ENCODE results near the gene DPPA5. TPM values are rescaled to one million over a fixed set of nuclear protein-coding genes. Genes with fewer than 3 reads are reported as not detected.

The DPPA5 gene
- total RNA-seq, 1 donor: not detected

DNA sequence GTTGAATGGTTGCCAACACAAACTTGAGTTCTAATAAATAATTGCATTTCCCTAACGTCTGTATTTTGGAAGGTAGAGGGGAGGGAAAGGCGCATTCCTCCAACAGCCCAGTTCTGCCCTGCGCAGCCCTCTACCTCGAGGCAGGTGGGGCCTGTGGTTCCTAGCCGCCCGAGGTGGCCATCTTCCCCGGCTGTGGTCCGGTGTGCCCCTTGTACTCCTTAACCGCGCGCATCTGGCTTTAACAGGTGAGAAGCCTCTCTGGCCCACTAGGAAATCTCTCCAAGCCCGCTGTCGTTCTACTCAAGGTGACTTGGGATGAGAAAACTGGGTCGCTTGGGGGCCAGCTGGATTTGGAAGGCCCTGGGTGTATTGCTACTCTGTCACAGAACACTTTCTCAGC, 10.0 kb upstream of the DPPA5 start:
- no peak overlapping the region for H3K4me3 ChIP-seq (ENCODE audit: low read depth, low read length)
- TF ChIP-seq, protein P1, sequence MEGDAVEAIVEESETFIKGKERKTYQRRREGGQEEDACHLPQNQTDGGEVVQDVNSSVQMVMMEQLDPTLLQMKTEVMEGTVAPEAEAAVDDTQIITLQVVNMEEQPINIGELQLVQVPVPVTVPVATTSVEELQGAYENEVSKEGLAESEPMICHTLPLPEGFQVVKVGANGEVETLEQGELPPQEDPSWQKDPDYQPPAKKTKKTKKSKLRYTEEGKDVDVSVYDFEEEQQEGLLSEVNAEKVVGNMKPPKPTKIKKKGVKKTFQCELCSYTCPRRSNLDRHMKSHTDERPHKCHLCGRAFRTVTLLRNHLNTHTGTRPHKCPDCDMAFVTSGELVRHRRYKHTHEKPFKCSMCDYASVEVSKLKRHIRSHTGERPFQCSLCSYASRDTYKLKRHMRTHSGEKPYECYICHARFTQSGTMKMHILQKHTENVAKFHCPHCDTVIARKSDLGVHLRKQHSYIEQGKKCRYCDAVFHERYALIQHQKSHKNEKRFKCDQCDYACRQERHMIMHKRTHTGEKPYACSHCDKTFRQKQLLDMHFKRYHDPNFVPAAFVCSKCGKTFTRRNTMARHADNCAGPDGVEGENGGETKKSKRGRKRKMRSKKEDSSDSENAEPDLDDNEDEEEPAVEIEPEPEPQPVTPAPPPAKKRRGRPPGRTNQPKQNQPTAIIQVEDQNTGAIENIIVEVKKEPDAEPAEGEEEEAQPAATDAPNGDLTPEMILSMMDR (IDR thresholded peaks at IDR 0.05; ENCODE audit: insufficient read depth, low read length): no peak
- DNase-seq (ENCODE audit: low read depth): no peak

DNA sequence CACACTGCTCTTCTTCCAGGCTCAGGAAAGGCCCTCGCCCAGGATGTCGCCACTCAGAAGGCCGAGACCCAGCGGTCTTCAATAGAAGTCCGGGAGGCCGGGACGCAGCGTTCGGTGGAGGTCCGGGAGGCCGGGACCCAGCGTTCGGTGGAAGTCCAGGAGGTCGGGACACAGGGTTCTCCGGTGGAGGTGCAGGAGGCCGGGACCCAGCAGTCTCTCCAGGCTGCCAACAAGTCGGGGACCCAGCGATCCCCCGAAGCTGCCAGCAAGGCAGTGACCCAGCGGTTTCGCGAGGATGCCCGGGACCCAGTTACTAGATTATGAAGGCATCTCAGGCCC, 9.4 kb upstream of the DPPA5 start:
- no peak for DNase-seq (ENCODE audit: low read depth)
- no peak overlapping the region for H3K4me3 ChIP-seq (ENCODE audit: low read depth, low read length)
- TF ChIP-seq, protein P1 (IDR thresholded peaks at IDR 0.05; ENCODE audit: insufficient read depth, low read length): no peak

DNA sequence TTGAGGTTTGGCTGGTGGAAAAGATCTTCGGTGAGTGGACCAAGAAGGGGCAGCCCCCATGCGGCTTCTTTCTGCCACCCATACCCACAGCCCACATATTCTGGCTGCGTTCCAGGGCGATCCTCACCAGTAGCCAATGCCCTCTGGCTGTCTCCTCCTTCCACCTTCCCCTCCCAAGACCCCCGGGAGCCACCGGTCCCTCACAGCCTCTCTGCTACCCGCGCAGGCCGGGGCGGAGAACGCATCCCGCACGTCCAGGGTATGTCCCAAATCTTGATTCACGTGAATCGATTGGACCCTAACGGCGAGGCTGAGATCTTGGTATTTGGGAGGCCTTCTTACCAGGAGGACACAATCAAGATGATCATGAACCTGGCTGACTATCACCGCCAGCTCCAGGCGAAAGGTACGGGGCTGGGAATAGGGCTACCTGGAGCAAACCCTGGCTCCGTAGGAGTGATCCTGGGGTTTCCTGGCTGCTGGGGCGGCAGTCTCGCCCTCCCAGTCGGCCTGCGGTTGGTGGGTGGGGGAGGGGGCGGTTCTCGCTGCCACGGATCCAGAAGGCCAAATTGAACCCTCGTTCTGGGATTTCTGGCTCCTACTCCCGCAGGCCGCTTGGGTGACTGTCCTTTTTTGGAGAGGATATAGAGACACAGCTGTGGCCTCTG, 8.9 kb upstream of the DPPA5 start:
- no peak for DNase-seq (ENCODE audit: low read depth)
- no peak overlapping the region for H3K4me3 ChIP-seq (ENCODE audit: low read depth, low read length)
- TF ChIP-seq, protein P1 (IDR thresholded peaks at IDR 0.05; ENCODE audit: insufficient read depth, low read length): no peak

DNA sequence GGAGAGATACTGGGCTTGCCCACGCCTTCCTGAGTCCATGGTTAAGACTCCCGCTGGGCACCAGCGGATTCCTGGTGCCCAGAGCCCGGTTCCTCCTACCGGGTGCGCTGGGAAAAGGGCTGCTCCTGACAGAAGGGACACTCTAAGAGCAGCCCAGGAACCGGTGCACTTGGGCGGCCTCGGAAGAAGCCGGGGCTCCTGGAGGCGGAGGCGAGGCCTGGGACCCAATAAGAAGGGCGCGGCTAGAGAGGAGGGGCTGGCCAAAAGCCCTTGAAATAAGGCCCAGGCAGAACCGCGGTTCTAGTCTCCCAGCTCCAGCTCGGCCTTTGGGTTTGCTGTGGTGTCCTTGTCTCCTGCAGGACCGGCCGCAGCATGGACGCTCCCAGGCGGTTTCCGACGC, 8.3 kb upstream of the DPPA5 start, which contains the start of gene KHDC3L:
Gene KHDC3L (plus strand): TSS at position 301 of the 400 bp plus-strand sequence. CDS start 72 bp downstream, at position 373.
- no peak within 1 kb of the TSS for H3K4me3 ChIP-seq (ENCODE audit: low read depth, low read length)
- DNase-seq (ENCODE audit: low read depth): no peak
- TF ChIP-seq, protein P1 (IDR thresholded peaks at IDR 0.05; ENCODE audit: insufficient read depth, low read length): no peak

DNA sequence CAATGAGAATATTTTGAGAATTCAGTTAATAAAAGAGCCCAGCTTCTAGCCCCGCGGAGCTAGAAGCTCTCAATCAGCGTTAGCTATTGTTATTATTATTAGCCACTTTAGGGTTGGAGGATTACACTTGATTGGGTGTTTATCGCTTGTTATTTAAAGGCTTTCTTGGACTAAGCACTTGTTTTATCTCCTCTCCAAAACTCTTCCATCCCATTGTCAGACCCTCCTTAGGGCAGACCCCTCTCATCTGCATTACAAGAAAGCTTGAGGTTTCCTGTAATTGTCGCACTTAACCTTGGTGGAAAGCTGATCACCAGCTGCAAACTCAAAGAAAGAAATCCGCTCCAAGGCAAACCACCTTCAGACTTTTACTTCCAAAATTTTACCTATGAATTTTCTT, 4.8 kb downstream of the DPPA5 start:
- no peak overlapping the region for H3K4me3 ChIP-seq (ENCODE audit: low read depth, low read length)
- TF ChIP-seq, protein P1 (IDR thresholded peaks at IDR 0.05; ENCODE audit: insufficient read depth, low read length): no peak
- DNase-seq (ENCODE audit: low read depth): no peak

DNA sequence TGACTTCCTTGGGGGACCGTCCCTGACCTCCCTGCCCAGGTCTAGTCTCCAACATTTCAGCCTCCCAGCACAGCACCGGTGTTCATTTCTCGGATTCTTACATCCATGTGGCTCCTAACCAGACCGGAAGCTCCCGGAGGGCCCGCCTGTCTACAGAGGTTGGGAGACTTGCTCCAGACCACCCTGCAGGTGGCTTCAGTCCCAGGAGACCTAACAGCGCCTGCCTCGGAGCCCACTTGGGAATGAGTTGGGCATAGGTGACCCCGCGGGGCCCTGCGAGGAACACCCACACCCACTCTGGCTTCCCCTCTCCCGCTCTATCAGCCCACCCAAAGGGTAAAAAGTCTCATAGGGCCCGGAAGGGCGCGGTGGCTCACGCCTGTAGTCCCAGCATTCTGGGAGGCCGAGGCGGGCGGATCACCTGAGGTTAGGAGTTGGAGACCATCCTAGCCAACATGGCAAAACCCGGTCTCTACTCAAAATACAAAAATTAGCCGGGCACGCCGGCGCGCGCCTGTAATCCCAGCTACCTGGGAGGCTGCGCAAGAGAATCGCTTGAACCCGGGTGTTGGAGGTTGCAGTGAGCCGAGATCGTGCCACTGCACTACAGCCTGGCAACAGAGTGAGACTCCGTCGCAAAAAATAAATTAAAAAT, 5.4 kb downstream of the DPPA5 start:
- TF ChIP-seq, protein P1 (IDR thresholded peaks at IDR 0.05; ENCODE audit: insufficient read depth, low read length): no peak
- DNase-seq (ENCODE audit: low read depth): no peak
- no peak overlapping the region for H3K4me3 ChIP-seq (ENCODE audit: low read depth, low read length)

All from fibroblast of the aortic adventitia (primary cell).